Measurements from ENCODE around the gene CFHR5.
"Not testable (repeated sequence)": the region's sequence is repeated elsewhere in the genome, so short reads cannot be mapped to it uniquely, and the experiment has no call there.

DNA sequence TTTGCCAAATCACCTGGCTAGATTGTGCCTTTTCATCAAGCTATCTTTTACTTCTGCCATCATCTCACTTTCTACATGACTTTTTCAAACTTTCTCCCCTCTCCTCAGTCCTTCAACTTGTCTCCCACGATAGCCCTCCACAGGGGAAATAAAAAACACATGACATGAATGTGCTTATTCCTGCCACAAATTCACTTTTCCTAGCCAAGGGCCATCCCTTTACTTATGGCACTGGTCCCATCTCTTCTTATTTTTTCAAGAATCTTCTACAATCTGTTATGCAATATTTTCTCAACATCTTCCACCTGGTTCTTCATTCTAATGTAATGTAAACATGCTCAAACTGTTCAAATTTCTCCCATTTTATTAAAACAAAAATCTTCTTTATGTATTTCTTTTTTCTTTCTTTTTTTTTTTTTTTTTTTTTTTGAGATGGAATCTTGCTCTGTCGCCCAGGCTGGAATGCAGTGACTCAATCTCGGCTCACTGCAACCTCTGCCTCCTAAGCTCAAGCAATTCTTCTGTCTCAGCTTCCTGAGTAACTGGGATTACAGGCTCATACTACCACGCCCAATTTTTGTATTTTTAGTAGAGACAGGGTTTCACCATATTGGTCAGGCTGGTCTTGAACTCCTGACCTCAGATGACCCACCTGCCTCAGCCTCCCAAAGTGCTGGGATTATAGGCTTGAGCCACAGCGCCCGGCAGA is 57.4 kb downstream of the CFHR5 start:
- TF ChIP-seq CTCF, POLR2A (IDR thresholded peaks at IDR 0.05): not testable (repeated sequence)
